ENCODE data around the gene C1orf74. TPM values are rescaled to one million over a fixed set of nuclear protein-coding genes. Genes with fewer than 3 reads are reported as not detected.

C1orf74 gene
- total RNA-seq, 1 donor from 2014 or later = 0.11 TPM

DNA sequence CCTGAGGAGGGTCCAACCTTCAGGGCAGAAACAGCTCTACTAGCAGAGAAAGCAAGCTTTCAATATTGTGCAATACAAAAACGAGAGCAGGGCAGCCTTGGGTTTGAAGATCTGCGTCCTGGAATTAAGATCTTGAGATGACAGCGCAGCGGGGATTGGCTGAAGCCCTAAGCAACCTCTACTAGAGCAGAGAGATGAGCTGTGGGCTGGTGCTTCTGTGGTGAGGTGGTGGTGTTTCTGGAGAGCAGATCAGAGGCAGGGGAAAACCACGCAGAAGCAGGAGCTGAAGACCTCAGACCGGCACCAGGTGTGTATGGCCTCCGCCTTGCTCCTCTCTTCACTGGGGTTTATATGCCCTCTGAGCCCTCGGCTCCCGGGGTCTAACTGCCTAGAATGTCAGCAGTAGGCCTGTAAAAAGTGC lies 16.0 kb downstream of the C1orf74 start:
- Histone ChIP-seq H3K36me3 (no peaks in the 10 kb centered on the region), H3K4me1 (peaks cover 6 to 16% of the 10 kb centered on the region in 2 donors), H3K4me3 (peak overlapping the region in 1 of 2 donors; percentile 29), H3K9me3 (no peaks in the 10 kb centered on the region), H3K27ac (peak overlapping the region; percentile 76 to 94), H3K27me3 (no peaks in the 10 kb centered on the region)
- intact Hi-C loops (cut with DNase I) = no loop called here
- TF ChIP-seq, protein P1, sequence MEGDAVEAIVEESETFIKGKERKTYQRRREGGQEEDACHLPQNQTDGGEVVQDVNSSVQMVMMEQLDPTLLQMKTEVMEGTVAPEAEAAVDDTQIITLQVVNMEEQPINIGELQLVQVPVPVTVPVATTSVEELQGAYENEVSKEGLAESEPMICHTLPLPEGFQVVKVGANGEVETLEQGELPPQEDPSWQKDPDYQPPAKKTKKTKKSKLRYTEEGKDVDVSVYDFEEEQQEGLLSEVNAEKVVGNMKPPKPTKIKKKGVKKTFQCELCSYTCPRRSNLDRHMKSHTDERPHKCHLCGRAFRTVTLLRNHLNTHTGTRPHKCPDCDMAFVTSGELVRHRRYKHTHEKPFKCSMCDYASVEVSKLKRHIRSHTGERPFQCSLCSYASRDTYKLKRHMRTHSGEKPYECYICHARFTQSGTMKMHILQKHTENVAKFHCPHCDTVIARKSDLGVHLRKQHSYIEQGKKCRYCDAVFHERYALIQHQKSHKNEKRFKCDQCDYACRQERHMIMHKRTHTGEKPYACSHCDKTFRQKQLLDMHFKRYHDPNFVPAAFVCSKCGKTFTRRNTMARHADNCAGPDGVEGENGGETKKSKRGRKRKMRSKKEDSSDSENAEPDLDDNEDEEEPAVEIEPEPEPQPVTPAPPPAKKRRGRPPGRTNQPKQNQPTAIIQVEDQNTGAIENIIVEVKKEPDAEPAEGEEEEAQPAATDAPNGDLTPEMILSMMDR (IDR thresholded peaks at IDR 0.05) = no peak
- DNase-seq (ENCODE audit: low spot score in 2 of 2) = no peak

DNA sequence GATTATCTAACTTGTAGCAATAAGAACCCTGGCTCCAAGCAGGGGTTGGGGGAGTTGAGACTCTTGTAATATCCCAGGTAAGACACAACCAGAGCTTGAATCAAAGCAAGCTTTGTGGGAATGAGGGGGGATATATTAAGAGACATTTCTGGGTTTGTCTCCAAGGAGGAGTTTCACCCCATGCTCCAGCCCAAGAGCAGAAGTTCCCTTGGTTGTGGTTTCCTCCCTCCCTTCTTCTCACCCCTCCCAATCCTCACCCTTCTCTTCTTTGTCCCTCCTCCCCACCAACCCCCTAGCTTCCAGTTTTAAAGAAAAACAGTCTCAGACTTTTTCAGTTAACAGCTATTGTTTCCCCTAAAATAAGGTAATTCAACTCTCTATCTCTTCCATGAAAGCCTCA lies 16.7 kb downstream of the C1orf74 start:
- no peaks in the 10 kb centered on the region for H3K36me3 ChIP-seq
- H3K9me3 ChIP-seq = no peaks in the 10 kb centered on the region
- H3K27me3 ChIP-seq = no peaks in the 10 kb centered on the region
- H3K27ac ChIP-seq = peak overlapping the region in 1 of 2 donors; percentile 76
- peaks cover 6 to 16% of the 10 kb centered on the region in 2 donors for H3K4me1 ChIP-seq
- intact Hi-C loops (cut with DNase I) = no loop called here
- TF ChIP-seq, protein P1 (IDR thresholded peaks at IDR 0.05) = no peak
- no peak overlapping the region for H3K4me3 ChIP-seq
- DNase-seq (ENCODE audit: low spot score in 2 of 2) = no peak

DNA sequence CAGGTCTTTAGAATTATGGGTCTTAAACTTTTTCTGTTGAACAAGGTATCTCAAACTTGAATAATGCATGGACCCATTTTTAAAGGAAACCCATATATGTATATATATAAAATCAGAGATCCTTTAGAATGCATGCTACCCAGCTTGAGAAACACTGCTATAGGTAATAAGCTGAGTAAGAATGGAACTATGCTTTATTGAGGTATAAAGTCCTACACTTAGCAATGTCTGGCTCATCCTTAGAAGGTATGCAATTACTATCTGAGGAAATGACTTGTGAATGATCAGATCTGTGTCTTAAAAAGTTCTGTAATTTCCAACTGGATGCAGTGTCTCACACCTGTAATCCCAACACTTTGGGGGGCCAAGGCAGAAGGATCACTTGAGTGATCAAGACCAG lies 17.3 kb downstream of the C1orf74 start:
- no peak overlapping the region for H3K27ac ChIP-seq
- H3K36me3 ChIP-seq = no peaks in the 10 kb centered on the region
- DNase-seq (ENCODE audit: low spot score in 2 of 2) = no peak
- peaks cover 6 to 16% of the 10 kb centered on the region in 2 donors for H3K4me1 ChIP-seq
- no peaks in the 10 kb centered on the region for H3K27me3 ChIP-seq
- H3K9me3 ChIP-seq = no peaks in the 10 kb centered on the region
- no peak overlapping the region for H3K4me3 ChIP-seq
- TF ChIP-seq, protein P1 (IDR thresholded peaks at IDR 0.05) = no peak
- intact Hi-C loops (cut with DNase I) = no loop called here

DNA sequence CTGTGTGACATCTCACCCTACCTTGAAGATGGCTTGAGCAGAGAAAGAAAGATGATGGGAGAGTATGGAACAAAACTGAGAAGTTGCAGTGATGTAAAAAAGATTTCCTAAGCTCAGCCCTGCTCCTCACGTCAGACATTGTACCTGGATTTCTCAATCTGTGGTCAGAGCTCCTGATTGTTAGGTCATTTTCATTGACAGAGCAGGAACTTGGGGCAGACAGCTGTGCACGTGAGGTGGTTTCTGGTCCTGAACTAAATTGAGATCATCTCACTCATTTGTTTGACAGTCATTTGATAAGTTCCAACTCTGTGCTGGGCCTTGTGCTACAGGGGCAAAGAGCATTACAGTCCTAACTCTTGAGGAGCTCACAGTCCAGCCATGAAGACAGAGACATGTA lies 18.3 kb downstream of the C1orf74 start:
- TF ChIP-seq, protein P1 (IDR thresholded peaks at IDR 0.05) = no peak
- intact Hi-C loops (cut with DNase I) = no loop called here
- H3K27ac ChIP-seq = no peak overlapping the region

DNA sequence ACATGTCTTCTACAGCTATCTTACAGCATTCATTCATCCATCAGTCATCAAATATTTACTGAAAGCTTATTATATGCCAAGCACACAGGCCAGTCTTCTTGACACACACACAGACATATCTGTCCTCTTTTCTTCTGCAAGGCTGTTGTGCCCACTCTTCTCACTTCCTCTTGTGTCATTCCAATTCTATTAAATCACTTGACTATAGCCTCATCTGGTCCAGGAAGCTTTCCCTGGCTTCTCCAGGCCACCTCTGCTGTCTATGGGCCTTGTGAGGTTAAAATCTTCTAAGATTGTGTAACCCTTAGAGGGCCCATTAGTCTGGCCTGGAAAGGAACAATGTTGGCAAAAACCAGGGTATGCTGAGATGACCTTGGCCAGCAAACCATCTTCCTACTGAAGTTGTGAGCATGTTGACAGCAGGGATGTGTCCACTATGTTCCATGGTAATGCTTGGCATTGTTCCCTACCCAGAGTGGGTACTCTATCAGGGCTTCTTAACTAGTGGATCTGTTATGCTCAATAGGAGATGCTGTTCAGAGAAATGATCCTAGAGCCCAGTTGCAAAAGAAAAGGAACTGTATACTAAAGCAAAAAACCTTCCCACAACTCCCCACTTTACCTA lies 23.2 kb downstream of the C1orf74 start:
- H3K27ac ChIP-seq = no peak overlapping the region
- H3K27me3 ChIP-seq = no peaks in the 10 kb centered on the region
- H3K9me3 ChIP-seq = no peaks in the 10 kb centered on the region
- no peak overlapping the region for H3K4me3 ChIP-seq
- TF ChIP-seq, protein P1 (IDR thresholded peaks at IDR 0.05) = no peak
- no peak for DNase-seq (ENCODE audit: low spot score in 2 of 2)
- no peaks in the 10 kb centered on the region for H3K36me3 ChIP-seq
- intact Hi-C loops (cut with DNase I) = no loop called here
- no peaks in the 10 kb centered on the region for H3K4me1 ChIP-seq

More for the DNA sequence above, 18.3 kb downstream of the C1orf74 start:
- DNase-seq (ENCODE audit: low spot score in 2 of 2) = no peak
- Histone ChIP-seq H3K9me3 (no peaks in the 10 kb centered on the region), H3K4me1 (peaks cover 6 to 16% of the 10 kb centered on the region in 2 donors), H3K27me3 (no peaks in the 10 kb centered on the region), H3K4me3 (no peak overlapping the region), H3K36me3 (no peaks in the 10 kb centered on the region)
